Hepatocyte (in vitro differentiated cells): ENCODE measurements around the gene ME3.
A peak's percentile ranks its signal among the peaks of the same experiment; 100 is the strongest.

Source experiments
- EZH2 ChIP-seq: fragments of 200-600 bp; sonication (generic); IDR thresholded peaks from 2 replicates; pipeline ENCODE4 v1.6.1; 2016; ENCODE audit warnings: antibody characterized with exemption, mild to moderate bottlenecking, borderline replicate concordance
- TF ChIP-seq, protein P1 (sequence below): fragments of 200-600 bp; sonication (generic); IDR thresholded peaks from 2 replicates; pipeline ENCODE4 v1.5.1; 2016; ENCODE audit warnings: antibody characterized with exemption, mild to moderate bottlenecking; ENCODE audit not compliant: poor library complexity

DNA sequence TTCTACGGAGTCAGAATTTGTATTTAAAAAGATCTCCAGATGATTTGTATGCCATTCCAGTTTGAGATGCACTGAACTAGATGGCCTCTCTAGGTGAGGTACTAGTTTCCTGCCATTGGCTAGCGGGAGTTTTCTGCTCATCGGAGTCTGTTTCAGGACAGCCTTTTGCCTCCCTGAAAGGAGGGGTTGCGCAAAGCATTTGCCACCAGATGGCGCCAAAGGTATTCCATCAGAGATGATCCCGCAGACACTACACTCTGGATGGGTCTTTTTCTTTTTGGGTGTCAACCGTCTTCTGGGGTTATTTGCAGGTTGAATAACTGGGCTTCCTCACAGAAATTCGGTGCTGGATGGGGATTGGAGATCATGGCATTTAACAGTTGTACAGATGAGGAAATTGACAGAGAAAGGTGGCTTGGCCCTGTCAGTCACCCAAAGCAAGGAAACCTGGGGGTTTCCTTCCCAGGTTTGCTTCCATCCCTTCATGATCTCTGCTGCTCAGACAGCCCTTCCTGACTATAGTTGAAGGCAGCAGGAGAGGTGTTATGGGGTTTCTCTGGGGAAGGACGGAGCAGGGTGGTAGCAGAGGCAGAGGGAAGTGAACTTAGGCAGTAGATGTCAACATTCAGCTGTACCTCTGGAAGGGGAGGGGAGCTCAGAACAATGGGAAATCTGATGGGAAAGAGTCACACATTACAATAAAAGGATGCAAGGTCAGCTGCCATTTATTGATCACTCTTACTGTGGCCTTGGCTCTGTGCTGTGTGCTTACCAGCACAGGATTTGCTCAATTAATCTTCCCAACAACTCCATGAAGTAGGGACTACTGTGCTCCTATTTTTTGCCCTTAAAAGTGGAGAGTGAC, 216.1 kb downstream of the ME3 start:
- TF ChIP-seq, protein P1, sequence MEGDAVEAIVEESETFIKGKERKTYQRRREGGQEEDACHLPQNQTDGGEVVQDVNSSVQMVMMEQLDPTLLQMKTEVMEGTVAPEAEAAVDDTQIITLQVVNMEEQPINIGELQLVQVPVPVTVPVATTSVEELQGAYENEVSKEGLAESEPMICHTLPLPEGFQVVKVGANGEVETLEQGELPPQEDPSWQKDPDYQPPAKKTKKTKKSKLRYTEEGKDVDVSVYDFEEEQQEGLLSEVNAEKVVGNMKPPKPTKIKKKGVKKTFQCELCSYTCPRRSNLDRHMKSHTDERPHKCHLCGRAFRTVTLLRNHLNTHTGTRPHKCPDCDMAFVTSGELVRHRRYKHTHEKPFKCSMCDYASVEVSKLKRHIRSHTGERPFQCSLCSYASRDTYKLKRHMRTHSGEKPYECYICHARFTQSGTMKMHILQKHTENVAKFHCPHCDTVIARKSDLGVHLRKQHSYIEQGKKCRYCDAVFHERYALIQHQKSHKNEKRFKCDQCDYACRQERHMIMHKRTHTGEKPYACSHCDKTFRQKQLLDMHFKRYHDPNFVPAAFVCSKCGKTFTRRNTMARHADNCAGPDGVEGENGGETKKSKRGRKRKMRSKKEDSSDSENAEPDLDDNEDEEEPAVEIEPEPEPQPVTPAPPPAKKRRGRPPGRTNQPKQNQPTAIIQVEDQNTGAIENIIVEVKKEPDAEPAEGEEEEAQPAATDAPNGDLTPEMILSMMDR = peak; percentile 96
- no peak for TF ChIP-seq EZH2
